Measurements from ENCODE around the gene NMT2. TPM values are rescaled to one million over a fixed set of nuclear protein-coding genes. Genes with fewer than 3 reads are reported as not detected.

The NMT2 gene
- polyA plus RNA-seq, 10 donors = 14.0 to 20.9 (median 17.6) TPM

- peak in 1 of 3 donors; percentile 6 for DNase-seq
Measured at GRCh38 chr10:15146366-15146765, 22.1 kb downstream of the NMT2 start.

GRCh38 chr10:15144788-15145187 is 23.7 kb downstream of the NMT2 start:
- peak in 1 of 3 donors; percentile 35 for DNase-seq

GRCh38 chr10:15141136-15142054 is 27.1 kb downstream of the NMT2 start:
- DNase-seq = no peak

GRCh38 chr10:15140698-15141097 is 27.8 kb downstream of the NMT2 start:
- DNase-seq = no peak

GRCh38 chr10:15137636-15138035 is 30.9 kb downstream of the NMT2 start:
- no peak for DNase-seq

- no peak for DNase-seq
Measured at GRCh38 chr10:15137036-15137359, 31.5 kb downstream of the NMT2 start.

GRCh38 chr10:15136129-15137035 is 32.1 kb downstream of the NMT2 start:
- DNase-seq = no peak

GRCh38 chr10:15131330-15131729 is 37.2 kb downstream of the NMT2 start:
- DNase-seq = no peak

- DNase-seq = no peak
Measured at GRCh38 chr10:15124908-15125307, 43.6 kb downstream of the NMT2 start.

- no peak for DNase-seq
Measured at GRCh38 chr10:15124190-15124589, 44.3 kb downstream of the NMT2 start.

- peak in 1 of 3 donors; percentile 25 for DNase-seq
Measured at GRCh38 chr10:15123749-15124184, 44.7 kb downstream of the NMT2 start.

GRCh38 chr10:15122477-15123030 is 45.9 kb downstream of the NMT2 start:
- no peak for DNase-seq

- DNase-seq = no peak
Measured at GRCh38 chr10:15121707-15122106, 46.8 kb downstream of the NMT2 start.

GRCh38 chr10:15120523-15120922 is 48.0 kb downstream of the NMT2 start:
- DNase-seq = no peak

- no peak for DNase-seq
Measured at GRCh38 chr10:15118615-15119014, 49.9 kb downstream of the NMT2 start.

- no peak for DNase-seq
Measured at GRCh38 chr10:15116225-15116624, 52.3 kb downstream of the NMT2 start.

- DNase-seq = no peak
Measured at GRCh38 chr10:15113766-15114165, 54.7 kb downstream of the NMT2 start.

GRCh38 chr10:15112657-15113056 is 55.8 kb downstream of the NMT2 start:
- no peak for DNase-seq

GRCh38 chr10:15106352-15107013 is 62.0 kb downstream of the NMT2 start:
- peak; percentile 58 to 82 (median 66) for DNase-seq

GRCh38 chr10:15103513-15103912 is 65.0 kb downstream of the NMT2 start:
- no peak for DNase-seq

- no peak for DNase-seq
Measured at GRCh38 chr10:15099886-15100285, 68.6 kb downstream of the NMT2 start.
